HEK293 (cell line): ENCODE data around the gene STRA6.
A peak's percentile ranks its signal among the peaks of the same experiment; 100 is the strongest.

ENCODE experiments used
- CTCF ChIA-PET: fragments of 350-600 bp; formaldehyde crosslinking; extraction: SDS; loops from one replicate; lab custom pipeline; 2021; ENCODE audit warnings: antibody characterized with exemption; lab: Yijun Ruan, JAX
- POLR2A ChIA-PET: fragments of 300-600 bp; formaldehyde crosslinking; extraction: SDS; loops from one replicate; lab custom pipeline; 2020; ENCODE audit warnings: antibody characterized with exemption, inconsistent platforms; lab: Yijun Ruan, JAX
- H3K27ac ChIP-seq: fragments of 200-500 bp; sonication (Bioruptor generic); 2 replicates; pipeline ENCODE4 v1.5.1; 2014; ENCODE audit warnings: low read depth, low read length, control low read depth, inconsistent platforms; ENCODE audit errors: extremely low read depth
- H3K36me3 ChIP-seq, 2 experiments: fragments of 200-500 bp in 1 of 2; sonication (Bioruptor generic) in 1 of 2; 1 replicate in 1 of 2; 2 replicates in 1 of 2; pipeline ENCODE4 v1.5.1; 2014 to 2017; ENCODE audit warnings: inconsistent platforms in 2 of 2, low read length in 2 of 2; ENCODE audit not compliant: control insufficient read depth in 2 of 2, insufficient read depth in 1 of 2
- H3K4me1 ChIP-seq: fragments of 200-500 bp; sonication (Bioruptor generic); 2 replicates; pipeline ENCODE4 v1.5.1; 2014; ENCODE audit warnings: mild to moderate bottlenecking, low read length, inconsistent platforms; ENCODE audit not compliant: control insufficient read depth, insufficient read depth
- H3K4me3 ChIP-seq: 2 replicates; pipeline ENCODE4 v1.5.1; 2011; ENCODE audit warnings: low read depth, mild to moderate bottlenecking, control low read depth, low read length, moderate library complexity
- H3K9me3 ChIP-seq: fragments of 200-500 bp; sonication (Bioruptor generic); 2 replicates; pipeline ENCODE4 v1.5.1; 2014; ENCODE audit warnings: low read depth, low read length, inconsistent platforms; ENCODE audit not compliant: control insufficient read depth, insufficient read depth
- FEZF1 ChIP-seq: fragments of 450-650 bp; formaldehyde crosslinking; IDR thresholded peaks from 2 replicates; pipeline ENCODE4 v1.5.1; 2016; ENCODE audit warnings: missing biosample characterization, missing genetic modification characterization
- GLIS1 ChIP-seq: fragments of 450-650 bp; formaldehyde crosslinking; IDR thresholded peaks from 2 replicates; pipeline ENCODE4 v1.5.1; 2016; ENCODE audit warnings: missing biosample characterization, missing genetic modification characterization
- KLF9 ChIP-seq: fragments of 450-650 bp; formaldehyde crosslinking; IDR thresholded peaks from 2 replicates; pipeline ENCODE4 v1.5.1; 2016; ENCODE audit warnings: missing biosample characterization, missing genetic modification characterization, low read depth
- OSR2 ChIP-seq: fragments of 450-650 bp; formaldehyde crosslinking; IDR thresholded peaks from 2 replicates; pipeline ENCODE4 v1.5.1; 2016; ENCODE audit warnings: missing biosample characterization, missing genetic modification characterization
- PATZ1 ChIP-seq: fragments of 450-650 bp; formaldehyde crosslinking; IDR thresholded peaks from 2 replicates; pipeline ENCODE4 v1.5.1; 2016; ENCODE audit warnings: missing biosample characterization, missing genetic modification characterization
- PRDM1 ChIP-seq: fragments of 450-650 bp; formaldehyde crosslinking; IDR thresholded peaks from 2 replicates; pipeline ENCODE4; 2016; ENCODE audit warnings: missing biosample characterization, missing genetic modification characterization
- ZIC2 ChIP-seq: fragments of 450-650 bp; formaldehyde crosslinking; IDR thresholded peaks from 2 replicates; pipeline ENCODE4 v1.5.1; 2016; ENCODE audit warnings: missing biosample characterization, missing genetic modification characterization
- ZNF23 ChIP-seq: fragments of 450-650 bp; formaldehyde crosslinking; IDR thresholded peaks from 2 replicates; pipeline ENCODE4 v1.5.1; 2016; ENCODE audit warnings: missing biosample characterization, missing genetic modification characterization, borderline replicate concordance
- ZNF24 ChIP-seq: fragments of 450-650 bp; formaldehyde crosslinking; IDR thresholded peaks from 2 replicates; pipeline ENCODE4 v1.5.1; 2016; ENCODE audit warnings: missing biosample characterization, missing genetic modification characterization
- ZNF280C ChIP-seq: fragments of 450-650 bp; formaldehyde crosslinking; IDR thresholded peaks from 2 replicates; pipeline ENCODE4 v1.5.1; 2016; ENCODE audit warnings: missing biosample characterization, missing genetic modification characterization
- ZNF394 ChIP-seq: fragments of 450-650 bp; formaldehyde crosslinking; IDR thresholded peaks from 2 replicates; pipeline ENCODE4 v1.5.1; 2016; ENCODE audit warnings: missing biosample characterization, missing genetic modification characterization, mild to moderate bottlenecking, moderate library complexity, borderline replicate concordance
- ZNF398 ChIP-seq: fragments of 450-650 bp; formaldehyde crosslinking; IDR thresholded peaks from 2 replicates; pipeline ENCODE4 v1.5.1; 2017; ENCODE audit warnings: missing biosample characterization, missing genetic modification characterization
- ZNF501 ChIP-seq: fragments of 450-650 bp; formaldehyde crosslinking; IDR thresholded peaks from 2 replicates; pipeline ENCODE4 v1.5.1; 2016; ENCODE audit warnings: missing biosample characterization, missing genetic modification characterization
- ZNF658 ChIP-seq: fragments of 450-650 bp; formaldehyde crosslinking; IDR thresholded peaks from 2 replicates; pipeline ENCODE4; 2016; ENCODE audit warnings: missing biosample characterization, missing genetic modification characterization
- ZNF704 ChIP-seq: fragments of 450-650 bp; formaldehyde crosslinking; IDR thresholded peaks from 2 replicates; pipeline ENCODE4 v1.5.1; 2016; ENCODE audit warnings: missing biosample characterization, missing genetic modification characterization
- ZNF76 ChIP-seq: fragments of 450-650 bp; formaldehyde crosslinking; IDR thresholded peaks from 2 replicates; pipeline ENCODE4; 2016; ENCODE audit warnings: low read depth, missing biosample characterization, missing genetic modification characterization, borderline replicate concordance
- ZSCAN30 ChIP-seq: fragments of 450-650 bp; IDR thresholded peaks from 2 replicates; pipeline ENCODE4 v1.5.1; 2018; ENCODE audit warnings: missing biosample characterization, mild to moderate bottlenecking, missing genetic modification characterization, moderate library complexity
- ZSCAN5A ChIP-seq: fragments of 450-650 bp; formaldehyde crosslinking; IDR thresholded peaks from 2 replicates; pipeline ENCODE4 v1.5.1; 2016; ENCODE audit warnings: missing biosample characterization, missing genetic modification characterization

STRA6 gene

GRCh38 chr15:74203914-74204431 is 1.4 kb upstream of the STRA6 start (continued):
- TF ChIP-seq ZNF398 (tag by site-specific recombination) (peak; percentile 49; the same call in 1 of the 2 replicates), FEZF1 (peak; percentile 49; the same call in 1 of the 2 replicates), ZNF704 (tag by site-specific recombination) (no peak), PATZ1 (peak; percentile 78), ZNF280C (no peak)
- TF ChIP-seq, all 188 proteins: peak for 21

- H3K4me3 ChIP-seq: no peak overlapping the region
Measured at GRCh38 chr15:74201710-74202420, 722 bp downstream of the STRA6 start.

More at GRCh38 chr15:74201710-74202420, 722 bp downstream of the STRA6 start:
- ChIA-PET CTCF (interaction anchor here (0.6 to 3.5 kb wide), 14 partner anchors 10 to 230 kb away, joined by 3 to 22 read pairs (median 4); no protein-coding TSS in a partner anchor), POLR2A (interaction anchor here (1.0 to 3.1 kb wide), 9 partner anchors 8 to 80 kb away, joined by 3 to 21 read pairs (median 6); partner anchors contain the start of gene ISLR2)
- no peaks in the 10 kb centered on the region for H3K36me3 ChIP-seq
- H3K9me3 ChIP-seq: no peaks in the 10 kb centered on the region
- peaks cover 43% of the 10 kb centered on the region for H3K4me1 ChIP-seq
- TF ChIP-seq KLF9 (tag by site-specific recombination): no peak
- no peak for TF ChIP-seq ZSCAN5A
- TF ChIP-seq ZIC2 (tag by site-specific recombination): peak; percentile 70; the same call in 1 of the 2 replicates
- peak; percentile 42; the same call in 1 of the 2 replicates for TF ChIP-seq ZNF394 (tag by site-specific recombination)
- peak; percentile 13; the same call in 1 of the 2 replicates for TF ChIP-seq OSR2
- TF ChIP-seq ZSCAN30 (tag by site-specific recombination): no peak
- 0 out of 2 replicates have a peak, but pooled peaks have one; percentile 3 for TF ChIP-seq PATZ1
- 0 out of 2 replicates have a peak, but pooled peaks have one; percentile 32 for TF ChIP-seq PRDM1 (tag by site-specific recombination)
- TF ChIP-seq ZNF23 (tag by site-specific recombination): no peak
- 0 out of 2 replicates have a peak, but pooled peaks have one; percentile 16 for TF ChIP-seq ZNF76 (tag by site-specific recombination)
- peak; percentile 78 for TF ChIP-seq GLIS1 (tag by site-specific recombination)
- TF ChIP-seq ZNF24 (tag by site-specific recombination): peak; percentile 28; the same call in 1 of the 2 replicates
- no peak for TF ChIP-seq ZNF501 (tag by site-specific recombination)
- TF ChIP-seq ZNF658: no peak
- H3K27ac ChIP-seq: peak overlapping the region; percentile 78; the same call in 1 of the 2 replicates
